DMS114 treated with DMSO at 0.1 percent for 48 hours (cell line): ENCODE data around the gene RCAN2.

ENCODE experiments used
- DNase-seq: peaks from one replicate; lab custom pipeline; 2025; ENCODE audit not compliant: unreplicated experiment; lab: John Stamatoyannopoulos, UW

Gene RCAN2

DNA sequence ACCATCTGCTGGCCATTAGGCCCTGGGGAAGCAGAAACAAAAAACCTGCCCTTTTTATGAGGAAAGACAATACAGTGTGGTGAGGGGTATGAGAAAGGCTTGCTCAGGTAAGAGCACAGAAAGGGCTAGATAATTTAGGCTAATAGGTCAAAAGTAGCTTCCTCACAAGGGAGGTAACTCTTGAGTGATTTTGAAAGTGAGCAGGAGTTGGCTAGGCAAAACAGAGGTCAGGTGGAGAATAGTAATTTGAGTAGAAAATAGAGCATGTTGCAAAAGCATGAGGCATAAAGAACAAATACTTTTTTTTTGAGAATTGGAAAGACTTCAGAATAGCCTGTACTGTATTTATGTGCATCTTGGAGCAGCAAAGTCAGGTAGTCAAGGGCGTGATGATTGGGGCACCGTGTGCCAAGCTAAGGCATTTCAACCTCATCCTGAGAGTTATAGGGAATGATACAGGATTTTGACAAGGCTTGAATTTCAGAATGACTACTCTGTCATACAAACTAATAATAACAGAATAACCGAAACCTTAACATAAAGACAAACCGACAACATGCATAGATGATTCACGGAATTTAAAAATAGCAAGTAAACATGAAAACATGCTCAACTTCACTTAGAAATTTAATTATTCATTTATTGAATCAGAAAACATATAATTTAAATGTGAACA lies 197.5 kb downstream of the RCAN2 start:
- DNase-seq = no peak

DNA sequence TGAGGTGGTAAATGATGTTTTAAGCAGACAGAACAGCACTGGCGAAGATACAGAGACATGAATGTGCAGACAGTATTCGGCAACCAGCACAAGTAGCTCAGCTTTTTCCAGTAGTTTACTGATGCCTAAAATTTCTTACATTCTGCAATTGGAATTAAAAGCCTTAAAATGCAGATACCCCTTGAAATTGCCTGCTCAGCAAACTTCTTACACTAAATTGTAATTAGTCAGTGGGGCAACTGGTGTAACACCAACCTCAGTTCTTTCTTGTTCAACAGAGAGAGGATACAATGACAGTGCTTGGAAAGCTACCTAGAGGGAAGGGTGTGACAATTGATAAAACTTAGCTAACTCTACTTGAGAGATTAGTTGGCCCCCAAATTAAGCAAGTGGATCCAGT lies 199.4 kb downstream of the RCAN2 start:
- DNase-seq = no peak

DNA sequence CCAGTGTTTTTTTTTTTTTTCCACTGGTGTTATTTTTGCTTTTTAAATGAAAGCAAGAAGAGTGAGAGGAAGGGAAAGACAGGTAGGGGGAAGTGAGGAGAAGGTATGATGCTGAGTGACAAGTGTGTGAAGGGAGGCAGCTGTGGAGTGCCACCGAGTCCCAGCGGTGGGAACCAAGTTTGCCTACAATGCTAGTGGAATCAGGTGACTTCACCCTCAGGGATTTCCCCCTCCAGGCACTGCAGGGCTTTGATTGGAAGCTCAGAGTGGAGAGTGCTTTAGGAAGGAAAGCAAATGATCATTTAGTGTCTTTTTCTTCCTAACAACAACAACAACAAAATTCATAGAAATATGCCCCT lies 200.0 kb downstream of the RCAN2 start:
- no peak for DNase-seq

DNA sequence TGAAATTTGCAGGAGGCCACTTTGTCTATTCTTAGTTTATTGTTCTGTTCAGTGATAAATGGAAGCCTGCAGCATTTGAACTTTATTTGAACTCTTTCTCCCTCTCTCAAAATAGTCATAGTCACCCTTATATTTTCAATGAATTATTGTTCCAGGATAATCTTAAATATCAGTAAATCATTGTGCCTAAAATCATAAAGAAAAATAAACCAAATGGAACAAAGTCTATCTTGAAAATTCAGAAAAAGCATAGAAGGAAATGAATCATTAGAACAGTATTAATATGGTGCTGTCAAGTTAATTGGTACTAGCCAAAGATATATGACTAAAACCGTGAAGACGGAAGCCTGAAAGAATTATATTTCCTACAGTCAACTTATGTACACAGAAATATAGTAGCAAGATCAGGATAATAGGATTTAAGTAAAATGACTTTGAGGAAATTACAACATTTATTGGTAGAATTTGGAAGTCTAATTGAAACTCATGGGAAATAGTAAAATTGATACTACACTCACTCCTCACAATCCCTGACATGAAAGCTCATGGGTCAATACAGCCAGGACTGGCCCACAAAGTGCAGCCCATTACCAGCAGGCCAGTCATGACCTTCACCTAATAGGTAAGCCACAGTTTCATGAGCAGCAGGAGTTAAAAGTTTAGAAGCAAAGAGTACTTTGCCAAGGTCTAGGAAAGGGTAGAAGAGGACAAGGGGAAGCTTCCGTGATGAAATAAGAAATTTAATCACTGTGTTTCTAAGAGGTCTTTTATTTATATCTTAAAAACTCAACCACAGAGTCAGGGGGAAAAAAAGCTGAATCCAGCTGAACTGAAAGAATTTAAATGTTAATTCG lies 200.6 kb downstream of the RCAN2 start:
- no peak for DNase-seq

DNA sequence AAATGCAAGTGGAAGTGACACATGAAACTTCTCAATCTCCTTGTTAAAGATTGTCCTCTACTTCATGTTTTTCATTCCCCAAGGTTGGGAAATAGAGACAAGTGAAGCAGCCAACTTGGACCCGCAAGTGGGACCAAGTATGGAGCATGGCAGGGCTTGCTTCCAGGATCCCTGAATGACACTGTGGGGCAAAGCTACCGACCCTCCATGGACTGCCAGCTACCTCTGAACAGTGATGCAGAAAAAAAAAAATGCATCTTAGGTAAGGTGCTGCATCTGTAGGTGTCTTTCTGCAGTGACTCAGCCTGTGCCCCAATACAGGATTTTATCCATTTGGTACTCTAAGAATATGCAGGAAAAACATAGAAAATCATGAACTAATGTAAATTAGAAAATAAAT lies 201.4 kb downstream of the RCAN2 start:
- no peak for DNase-seq

DNA sequence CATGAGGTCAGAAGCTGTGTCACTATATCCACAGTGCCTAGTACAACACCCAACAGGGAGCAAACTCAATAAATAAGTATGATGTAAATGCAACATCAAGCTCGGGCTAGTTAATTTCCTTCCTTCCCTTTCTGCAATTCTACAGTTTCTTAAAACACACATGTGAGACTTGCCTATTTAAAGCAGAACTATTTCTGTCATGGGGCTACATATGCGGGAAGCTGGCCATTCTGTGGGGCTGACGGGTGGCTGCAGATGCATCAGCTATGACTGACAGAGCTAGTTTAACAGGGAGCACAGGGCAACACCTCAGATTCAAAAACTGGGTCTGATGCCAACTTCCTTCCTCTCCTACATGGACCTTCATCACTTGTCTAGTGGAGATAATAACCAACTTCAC lies 202.4 kb downstream of the RCAN2 start:
- DNase-seq = no peak

DNA sequence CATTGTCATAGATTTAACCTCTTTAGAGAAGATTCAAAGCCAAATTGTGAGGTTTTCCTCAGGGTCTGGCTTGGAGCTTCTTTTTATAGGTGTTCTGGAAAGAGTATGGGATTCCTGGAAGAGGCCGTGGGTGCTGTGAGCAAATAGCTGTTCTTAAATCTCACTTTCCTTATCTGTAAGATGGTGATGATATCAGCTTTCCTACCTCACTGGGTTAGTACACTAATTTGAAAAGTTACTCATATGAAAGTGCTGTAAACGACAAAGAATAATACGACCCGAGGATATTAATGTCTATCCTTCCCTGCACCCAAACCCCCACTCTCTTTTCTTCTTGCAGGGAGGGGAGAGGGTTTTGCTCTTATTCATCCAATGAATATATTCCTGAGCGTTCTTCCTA lies 203.6 kb downstream of the RCAN2 start:
- DNase-seq = no peak

DNA sequence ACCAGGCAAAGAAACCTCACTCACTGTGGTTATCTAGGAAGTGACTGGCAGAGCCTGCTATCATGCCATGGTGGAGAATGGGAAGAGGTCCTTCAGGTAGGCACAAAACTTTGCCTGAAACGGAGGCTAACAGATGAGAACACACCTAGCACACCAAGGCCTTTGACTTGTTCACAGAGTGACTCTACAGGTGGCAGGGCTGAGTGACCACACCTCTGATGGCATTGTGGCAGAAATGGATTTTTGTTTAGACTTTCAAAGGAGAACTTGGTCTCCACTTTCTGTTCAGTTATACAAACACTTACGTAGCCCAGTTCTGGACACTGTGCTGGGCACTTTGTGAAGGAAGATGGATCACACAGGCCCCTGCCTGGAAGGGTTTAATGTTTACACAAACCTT lies 204.2 kb downstream of the RCAN2 start:
- no peak for DNase-seq

DNA sequence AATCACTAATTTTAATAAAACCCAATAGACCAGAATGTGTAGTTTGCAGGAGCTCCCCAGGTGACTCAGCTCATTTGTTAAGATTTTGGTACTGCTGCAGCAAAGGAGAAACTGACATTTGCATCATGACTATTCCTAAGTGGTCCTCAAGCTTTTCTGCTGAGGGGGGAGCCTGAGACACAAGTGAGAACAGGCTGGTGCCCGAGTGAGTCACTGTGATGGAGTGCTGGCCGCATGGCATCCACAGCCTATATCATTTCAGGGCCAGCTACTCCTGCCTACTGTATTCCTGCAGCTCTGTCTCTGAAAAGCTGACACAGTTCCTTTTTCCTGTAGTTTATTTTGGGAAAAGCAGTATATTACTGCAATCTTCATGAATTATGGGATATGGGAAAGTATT lies 206.8 kb downstream of the RCAN2 start:
- no peak for DNase-seq

DNA sequence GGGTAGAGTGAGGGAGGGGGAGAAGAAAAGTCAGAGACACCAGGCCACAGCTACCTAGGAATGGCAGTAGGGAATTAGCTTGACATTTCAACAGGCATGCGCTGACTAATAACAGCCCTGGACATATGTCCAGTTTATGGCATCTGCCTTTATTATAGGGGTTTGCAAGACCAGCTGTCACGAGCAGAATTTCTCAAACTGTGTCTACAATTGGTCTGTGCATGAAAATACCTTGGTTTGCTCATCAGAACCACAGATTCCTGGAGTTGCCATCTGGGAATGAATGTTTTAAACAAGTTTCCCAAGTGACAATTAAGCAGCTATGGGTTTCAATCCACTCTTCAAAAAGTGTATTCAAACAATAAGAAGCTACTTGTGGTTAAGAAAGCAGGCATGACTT lies 210.1 kb downstream of the RCAN2 start:
- DNase-seq = no peak

DNA sequence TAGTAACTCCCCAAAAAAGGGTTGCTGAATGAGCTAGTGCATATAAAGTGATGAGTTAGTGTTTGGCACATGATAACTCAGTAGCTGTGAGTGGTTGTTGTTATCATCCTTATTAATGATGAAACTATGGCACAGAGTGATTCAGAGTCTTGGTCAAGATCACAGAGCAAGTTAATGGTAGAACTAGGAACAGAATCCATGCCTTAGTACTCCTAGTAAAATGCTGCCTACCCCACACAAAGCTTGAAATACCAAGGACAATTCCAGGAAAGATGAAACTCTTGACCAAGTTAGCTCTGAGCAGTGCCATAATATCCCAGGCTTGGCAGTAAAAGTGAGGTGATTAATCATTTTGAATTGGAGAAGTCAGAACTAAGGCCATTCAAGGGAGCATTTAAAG lies 211.4 kb downstream of the RCAN2 start:
- DNase-seq = no peak

DNA sequence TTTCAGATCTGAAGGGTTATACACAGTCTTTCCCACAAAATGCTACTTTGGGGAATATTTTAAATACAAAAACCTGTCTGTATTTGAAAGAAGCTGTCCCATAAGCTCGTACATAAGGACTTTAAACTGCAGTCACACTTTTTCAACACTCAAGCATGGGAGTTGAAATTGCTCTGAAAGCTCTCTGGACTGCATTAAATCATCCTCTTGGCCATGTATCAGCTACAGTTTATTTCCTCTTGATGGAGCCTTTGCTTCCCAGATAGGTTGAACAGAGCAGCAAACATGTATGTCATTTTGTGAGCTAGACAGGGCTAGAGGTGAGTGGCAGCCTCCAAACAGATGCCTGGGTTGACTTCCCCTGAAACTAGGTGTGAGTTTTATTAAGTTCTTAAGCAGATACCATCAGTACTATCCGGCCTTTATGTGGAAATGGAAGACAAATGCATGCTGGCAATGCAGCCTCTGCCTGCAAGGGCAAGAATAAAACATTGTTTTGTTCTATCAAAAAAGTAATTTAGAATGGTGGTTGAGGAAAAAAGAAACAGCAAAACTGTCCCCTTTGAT lies 214.6 kb downstream of the RCAN2 start:
- no peak for DNase-seq

DNA sequence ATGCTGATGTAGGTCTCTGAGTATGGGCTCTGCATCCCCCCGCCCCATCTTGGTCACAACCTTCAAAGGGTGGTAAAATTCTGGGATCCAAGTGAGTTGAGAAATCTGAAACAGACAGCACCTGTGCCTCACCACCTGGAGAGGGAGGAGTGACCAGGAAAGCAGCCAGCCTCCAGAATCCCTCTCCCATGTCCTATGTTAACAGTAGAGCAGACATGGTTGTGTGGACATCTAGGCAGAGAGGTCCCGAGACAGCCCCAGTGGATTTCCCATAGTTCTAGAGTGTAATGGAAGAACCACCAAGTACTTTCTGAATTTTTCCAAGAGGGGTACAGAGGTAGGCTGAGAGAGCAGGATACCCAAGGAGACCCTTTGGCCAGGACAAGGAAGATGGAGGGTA lies 216.7 kb downstream of the RCAN2 start:
- no peak for DNase-seq

DNA sequence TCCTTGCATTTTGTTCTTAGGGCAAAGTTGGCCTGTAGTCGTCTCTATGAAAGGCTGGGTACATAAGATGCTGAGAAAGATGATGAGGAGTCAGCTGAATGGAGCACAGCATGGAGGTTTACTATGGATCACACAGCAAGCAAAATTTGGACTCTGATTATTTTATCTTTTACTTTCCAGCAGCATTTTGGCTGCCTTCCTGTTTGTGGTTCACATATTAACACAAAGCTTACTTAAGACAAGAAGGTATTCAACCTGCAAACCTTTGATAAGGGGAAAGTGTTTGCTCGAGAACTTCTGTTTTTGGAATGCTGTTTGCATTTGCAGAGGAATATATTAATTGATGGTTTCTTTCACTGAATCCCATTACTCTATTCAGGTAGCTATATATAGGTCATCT lies 217.3 kb downstream of the RCAN2 start:
- no peak for DNase-seq

DNA sequence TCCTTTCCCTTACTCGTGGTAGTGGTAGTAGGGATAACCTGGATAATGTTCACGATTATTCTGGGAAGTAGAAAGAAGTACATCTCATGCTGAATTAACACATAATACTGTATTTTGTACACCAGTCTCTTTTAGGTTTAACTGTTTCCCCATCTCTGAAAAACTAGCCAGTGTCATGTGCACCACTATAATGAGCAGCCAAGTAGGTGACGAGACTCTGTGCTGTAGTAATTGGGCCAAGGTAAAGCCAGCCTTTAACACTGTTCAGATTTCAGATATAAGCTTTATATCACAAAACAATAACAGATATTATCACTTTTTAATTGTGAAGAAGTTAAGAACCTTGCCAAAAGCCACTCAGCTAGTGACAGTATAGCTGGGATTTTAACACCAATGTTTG lies 219.5 kb downstream of the RCAN2 start:
- no peak for DNase-seq

DNA sequence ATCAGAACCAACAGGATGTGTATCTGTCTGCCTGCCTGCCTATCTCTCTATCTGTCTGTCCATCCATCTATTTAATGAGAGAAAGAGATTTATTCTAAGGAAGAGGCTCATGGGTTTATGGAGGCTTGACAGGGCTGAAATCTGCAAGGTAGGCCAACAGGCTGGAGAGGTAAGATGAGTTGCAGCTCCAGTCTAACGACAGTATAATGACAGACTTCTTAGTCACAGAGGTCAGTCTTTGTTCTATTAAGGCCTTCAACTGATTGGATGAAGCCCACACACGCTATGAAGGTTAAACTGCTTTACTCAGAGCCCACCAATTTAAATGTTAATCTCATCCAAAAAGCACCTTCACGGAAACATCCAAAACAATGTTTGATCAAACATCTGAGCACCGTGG lies 220.1 kb downstream of the RCAN2 start:
- DNase-seq = no peak

DNA sequence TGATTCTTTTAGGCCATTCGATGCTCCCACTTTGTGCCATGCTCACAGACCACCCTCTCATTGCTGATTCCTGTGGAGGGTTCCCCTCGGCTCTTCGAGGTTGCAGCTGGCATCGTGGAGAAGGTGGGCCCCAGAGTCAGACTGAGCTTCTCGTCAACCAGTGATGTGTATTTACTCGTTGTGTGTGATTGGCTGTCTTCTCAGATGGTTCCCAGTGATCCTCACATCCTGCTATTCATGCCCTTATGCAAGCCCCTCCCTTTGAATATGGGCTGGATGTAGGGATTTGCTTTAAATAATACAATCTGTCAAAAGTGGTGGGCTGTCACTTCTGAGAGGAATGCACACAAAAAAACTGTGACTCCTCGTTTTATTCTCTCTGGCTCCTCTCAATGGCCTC lies 220.9 kb downstream of the RCAN2 start:
- DNase-seq = no peak

DNA sequence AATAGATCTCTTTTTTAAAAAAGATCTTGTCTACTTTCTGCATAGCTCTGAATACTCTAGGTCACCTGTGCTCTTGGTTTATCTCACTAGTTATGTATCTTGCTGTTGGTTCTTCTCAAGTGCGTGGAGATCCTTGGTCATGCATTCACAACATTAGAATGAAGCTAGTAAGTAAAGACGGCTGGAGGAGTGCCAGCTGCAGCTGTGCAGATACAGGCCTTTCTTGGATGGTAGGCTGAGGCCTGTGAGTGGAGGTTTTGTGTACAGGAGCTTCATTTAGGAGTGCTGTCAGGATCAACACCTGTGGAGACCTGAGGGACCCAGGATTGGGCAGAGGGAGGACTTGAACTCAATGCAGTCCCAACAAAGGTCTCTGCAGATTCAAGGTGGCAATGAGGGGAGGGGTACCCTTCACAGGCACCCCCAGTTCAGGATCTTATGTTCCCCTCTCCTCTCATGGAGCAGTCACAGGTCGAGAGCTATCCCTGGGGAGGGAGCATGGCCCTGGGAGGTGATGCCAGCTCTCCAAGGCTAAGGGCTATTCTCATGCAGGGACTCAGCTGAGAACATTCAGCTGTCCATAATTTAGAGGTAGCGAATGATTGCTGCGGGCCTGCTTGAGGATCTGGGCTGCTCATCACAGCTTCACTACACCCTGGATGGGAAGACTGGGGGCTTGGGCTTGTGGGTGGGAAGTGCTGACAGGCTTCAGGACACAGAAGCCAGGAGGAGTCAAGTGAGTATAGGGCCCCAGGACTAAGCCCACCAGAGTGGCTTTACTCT lies 221.6 kb downstream of the RCAN2 start:
- no peak for DNase-seq

DNA sequence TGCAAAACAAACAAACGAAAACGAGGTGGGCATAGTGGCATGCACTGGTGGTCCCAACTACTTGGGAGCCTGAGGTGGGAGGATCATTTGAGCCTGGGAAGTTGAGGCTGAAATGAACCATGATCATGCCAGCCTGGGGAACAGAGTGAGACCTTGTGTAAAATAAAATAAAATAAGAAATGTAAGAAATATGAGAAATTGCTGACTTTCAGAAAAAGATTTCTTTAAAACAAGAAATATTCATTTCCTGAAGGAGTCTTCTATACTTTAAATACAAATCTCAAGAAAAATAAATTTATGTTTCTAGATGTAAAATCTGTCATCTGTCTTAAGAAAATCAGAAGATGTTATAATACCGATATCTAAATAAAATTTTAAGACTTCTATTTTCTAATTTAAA lies 223.7 kb downstream of the RCAN2 start:
- DNase-seq = no peak

DNA sequence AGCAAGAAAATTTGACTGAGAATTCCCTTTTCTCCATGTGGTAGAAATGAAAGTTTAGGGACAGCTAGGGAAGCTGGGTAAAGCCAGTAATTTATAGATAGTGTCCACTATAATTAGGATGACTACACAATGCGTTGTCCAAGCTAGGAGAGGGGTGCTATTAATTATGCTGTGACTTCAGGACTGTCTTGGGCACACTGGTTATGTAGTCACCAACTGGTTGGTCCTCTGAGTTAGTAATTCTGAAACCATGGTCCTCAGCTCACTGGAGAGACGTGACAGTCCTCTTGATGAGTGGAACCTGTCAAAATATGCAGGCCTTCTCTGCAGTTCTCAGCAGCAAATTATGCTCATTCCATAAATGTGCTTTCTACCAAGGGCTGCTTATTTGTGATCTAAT lies 225.9 kb downstream of the RCAN2 start:
- DNase-seq = no peak

DNA sequence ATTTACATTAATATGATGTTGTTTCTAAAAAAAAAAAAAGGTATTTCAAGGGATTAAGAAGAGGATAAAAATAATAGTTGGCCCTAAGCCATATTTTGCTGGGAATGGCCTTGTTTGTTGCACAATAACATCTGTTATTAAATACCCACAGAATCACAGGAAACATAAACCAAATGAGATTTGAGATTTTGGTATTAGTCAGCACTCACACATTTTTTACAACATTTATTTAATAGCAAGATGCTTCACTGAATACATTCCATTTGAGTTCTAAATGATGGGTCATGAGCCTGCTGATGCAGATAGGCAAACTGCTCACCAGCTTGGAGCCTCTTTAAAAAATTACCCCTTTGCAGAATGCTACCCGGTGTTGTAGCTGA lies 227.6 kb downstream of the RCAN2 start:
- DNase-seq = no peak
